NCI-H187 (cell line): ENCODE measurements around the gene MYO5B.
A peak's percentile ranks its signal among the peaks of the same experiment; 100 is the strongest.
"Not testable (repeated sequence)": the region's sequence is repeated elsewhere in the genome, so short reads cannot be mapped to it uniquely, and the experiment has no call there.

ENCODE experiments used
- DNase-seq, 2 experiments: peaks; one replicate each; lab custom pipeline; 2025; lab: John Stamatoyannopoulos, UW

MYO5B gene

GRCh38 chr18:49921318-49921985 is 273.5 kb downstream of the MYO5B start:
- no peak for DNase-seq

GRCh38 chr18:49920731-49921130 is 274.2 kb downstream of the MYO5B start:
- no peak for DNase-seq

GRCh38 chr18:49917742-49918141 is 277.2 kb downstream of the MYO5B start:
- DNase-seq: no peak

GRCh38 chr18:49915352-49915751 is 279.6 kb downstream of the MYO5B start:
- DNase-seq: no peak

- no peak for DNase-seq
Observed at GRCh38 chr18:49913221-49913620, 281.7 kb downstream of the MYO5B start.

GRCh38 chr18:49911427-49911826 is 283.5 kb downstream of the MYO5B start:
- DNase-seq: peak in 1 of 2 experiments; percentile 5

- no peak for DNase-seq
Observed at GRCh38 chr18:49910986-49911385, 284.0 kb downstream of the MYO5B start.

- no peak for DNase-seq
Observed at GRCh38 chr18:49910019-49910418, 284.9 kb downstream of the MYO5B start.

GRCh38 chr18:49907346-49907929 is 287.5 kb downstream of the MYO5B start:
- DNase-seq: no peak

- no peak for DNase-seq
Observed at GRCh38 chr18:49905771-49906170, 289.2 kb downstream of the MYO5B start.

- no peak for DNase-seq
Observed at GRCh38 chr18:49904871-49905555, 289.9 kb downstream of the MYO5B start.

- DNase-seq: no peak
Observed at GRCh38 chr18:49901862-49902340, 293.0 kb downstream of the MYO5B start.

GRCh38 chr18:49899657-49900330 is 295.2 kb downstream of the MYO5B start:
- no peak for DNase-seq

GRCh38 chr18:49898421-49898820 is 296.5 kb downstream of the MYO5B start:
- DNase-seq: no peak

- peak in 1 of 2 experiments; percentile 5 for DNase-seq
Observed at GRCh38 chr18:49894517-49895226, 300.3 kb downstream of the MYO5B start.

GRCh38 chr18:49893036-49893435 is 301.9 kb downstream of the MYO5B start:
- DNase-seq: no peak

- no peak for DNase-seq
Observed at GRCh38 chr18:49892148-49892924, 302.6 kb downstream of the MYO5B start.

- DNase-seq: no peak
Observed at GRCh38 chr18:49890041-49890440, 304.9 kb downstream of the MYO5B start.

- not testable (repeated sequence) for DNase-seq
Observed at GRCh38 chr18:49889552-49889951, 305.4 kb downstream of the MYO5B start.

- DNase-seq: no peak
Observed at GRCh38 chr18:49886891-49887764, 307.8 kb downstream of the MYO5B start.
